HEK293T (cell line): ENCODE measurements around the gene TOR4A.

Experiments
- ELF4 ChIP-seq: fragments of 450-650 bp; IDR thresholded peaks from 2 replicates; pipeline ENCODE4 v1.6.1; 2017; ENCODE audit warnings: antibody characterized with exemption
- FOXM1 ChIP-seq: fragments of 450-650 bp; IDR thresholded peaks from 2 replicates; pipeline ENCODE4 v1.6.1; 2017; ENCODE audit warnings: mild to moderate bottlenecking, borderline replicate concordance
- SP1 ChIP-seq: fragments of 450-650 bp; IDR thresholded peaks from 2 replicates; pipeline ENCODE4 v1.6.1; 2017

DNA sequence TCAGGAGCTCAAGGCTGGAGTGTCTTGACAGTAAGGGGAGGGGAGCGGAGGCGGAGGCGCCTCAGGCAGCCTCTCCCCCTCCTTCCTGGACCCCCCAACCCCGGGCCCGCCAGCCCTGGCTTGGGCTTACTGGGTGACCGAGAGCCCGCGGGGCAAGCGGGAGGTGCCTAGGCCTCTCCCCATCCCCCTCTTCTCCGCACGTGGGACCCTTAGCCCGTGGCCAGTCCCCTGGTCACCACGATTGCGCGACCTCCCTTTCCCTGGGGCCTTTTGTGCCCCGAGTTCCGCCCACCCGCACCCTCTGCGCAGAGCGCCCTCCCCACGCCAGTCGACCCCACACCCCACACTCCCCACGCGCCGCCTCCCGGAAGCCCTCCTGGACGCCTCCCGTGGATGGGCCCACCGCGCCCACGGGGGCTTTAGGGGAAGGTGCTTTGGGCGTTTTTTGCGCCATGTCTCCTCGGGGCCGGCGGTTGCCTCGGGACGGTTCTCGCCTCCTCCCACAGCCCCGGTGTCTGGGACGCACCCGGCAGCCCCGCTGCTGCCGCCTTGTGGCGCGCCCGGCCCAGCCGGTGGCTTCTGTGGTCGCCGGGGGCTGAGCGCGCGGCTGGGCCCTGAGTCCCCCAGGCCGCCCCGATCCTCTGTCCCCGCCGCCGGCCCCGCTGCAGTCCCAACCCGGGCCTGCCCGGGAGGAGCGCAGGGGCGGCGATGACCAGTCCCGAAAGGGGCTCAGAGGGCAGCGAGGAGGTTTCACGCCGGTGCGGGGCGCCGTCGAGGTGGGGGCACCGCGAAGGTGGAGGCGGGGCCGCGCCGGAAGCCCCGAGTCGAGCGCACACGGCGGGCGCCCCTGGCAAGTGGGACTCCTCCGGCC lies 3.2 kb downstream of the TOR4A start:
- TF ChIP-seq FOXM1 (no peak), SP1 (no peak), ELF4 (no peak)
